DND-41 (cell line): ENCODE data around the gene FAM78A.

Experiments
- EZH2 ChIP-seq: IDR thresholded peaks from 3 replicates; pipeline ENCODE4 v1.6.1; 2012; ENCODE audit warnings: borderline replicate concordance, low read depth, mild to moderate bottlenecking, moderate library complexity, low read length, inconsistent platforms; ENCODE audit not compliant: severe bottlenecking
- TF ChIP-seq, protein P1 (sequence below): IDR thresholded peaks from 2 replicates; pipeline ENCODE4 v1.5.1; 2012; ENCODE audit warnings: borderline replicate concordance, low read length, moderate library complexity, mild to moderate bottlenecking; ENCODE audit not compliant: poor library complexity, severe bottlenecking; ENCODE audit errors: extremely low read depth

DNA sequence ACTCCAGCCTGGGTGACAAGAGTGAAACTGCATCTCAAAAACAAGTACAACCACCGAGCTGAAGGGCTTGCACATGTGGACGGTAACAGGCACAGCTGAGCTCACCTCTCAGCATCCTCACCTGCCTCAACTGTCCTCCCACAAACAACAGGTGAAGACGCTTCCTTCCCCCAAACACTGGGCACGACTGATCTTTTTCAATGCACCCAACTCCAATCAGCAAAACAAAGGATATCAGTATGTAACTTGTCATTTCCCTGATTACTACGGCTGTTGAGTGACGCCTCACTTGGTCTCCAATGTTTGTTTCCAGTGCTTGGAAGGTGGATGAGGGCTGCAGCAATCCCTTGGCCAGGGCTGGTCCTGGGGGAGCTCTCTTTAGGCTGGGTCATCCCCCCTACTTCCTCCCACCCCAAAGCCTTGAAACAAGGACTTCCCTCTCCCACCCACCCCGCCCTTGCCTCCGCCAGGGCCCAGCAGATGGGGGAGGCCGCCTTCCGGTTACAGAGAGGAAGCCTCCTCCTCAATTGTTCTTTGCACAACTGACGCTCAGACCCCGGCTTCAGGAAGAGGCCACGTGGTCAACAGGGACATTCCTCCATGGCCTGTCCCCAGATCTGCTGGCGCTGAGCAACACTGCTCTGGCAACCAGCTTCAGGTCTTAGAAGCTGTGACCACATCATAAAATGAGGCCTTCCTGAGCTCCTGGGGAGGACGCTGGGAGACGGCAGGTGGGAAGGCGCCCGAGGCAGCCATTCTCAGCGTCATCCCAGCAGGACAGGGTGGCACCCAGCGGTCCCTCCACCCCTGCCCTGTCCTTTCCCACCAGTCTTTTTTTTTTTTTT is 5.9 kb downstream of the FAM78A start:
- TF ChIP-seq, protein P1, sequence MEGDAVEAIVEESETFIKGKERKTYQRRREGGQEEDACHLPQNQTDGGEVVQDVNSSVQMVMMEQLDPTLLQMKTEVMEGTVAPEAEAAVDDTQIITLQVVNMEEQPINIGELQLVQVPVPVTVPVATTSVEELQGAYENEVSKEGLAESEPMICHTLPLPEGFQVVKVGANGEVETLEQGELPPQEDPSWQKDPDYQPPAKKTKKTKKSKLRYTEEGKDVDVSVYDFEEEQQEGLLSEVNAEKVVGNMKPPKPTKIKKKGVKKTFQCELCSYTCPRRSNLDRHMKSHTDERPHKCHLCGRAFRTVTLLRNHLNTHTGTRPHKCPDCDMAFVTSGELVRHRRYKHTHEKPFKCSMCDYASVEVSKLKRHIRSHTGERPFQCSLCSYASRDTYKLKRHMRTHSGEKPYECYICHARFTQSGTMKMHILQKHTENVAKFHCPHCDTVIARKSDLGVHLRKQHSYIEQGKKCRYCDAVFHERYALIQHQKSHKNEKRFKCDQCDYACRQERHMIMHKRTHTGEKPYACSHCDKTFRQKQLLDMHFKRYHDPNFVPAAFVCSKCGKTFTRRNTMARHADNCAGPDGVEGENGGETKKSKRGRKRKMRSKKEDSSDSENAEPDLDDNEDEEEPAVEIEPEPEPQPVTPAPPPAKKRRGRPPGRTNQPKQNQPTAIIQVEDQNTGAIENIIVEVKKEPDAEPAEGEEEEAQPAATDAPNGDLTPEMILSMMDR, result no peak
- TF ChIP-seq EZH2, result no peak
